Measurements from ENCODE around the gene TMEM51.

The TMEM51 gene

DNA sequence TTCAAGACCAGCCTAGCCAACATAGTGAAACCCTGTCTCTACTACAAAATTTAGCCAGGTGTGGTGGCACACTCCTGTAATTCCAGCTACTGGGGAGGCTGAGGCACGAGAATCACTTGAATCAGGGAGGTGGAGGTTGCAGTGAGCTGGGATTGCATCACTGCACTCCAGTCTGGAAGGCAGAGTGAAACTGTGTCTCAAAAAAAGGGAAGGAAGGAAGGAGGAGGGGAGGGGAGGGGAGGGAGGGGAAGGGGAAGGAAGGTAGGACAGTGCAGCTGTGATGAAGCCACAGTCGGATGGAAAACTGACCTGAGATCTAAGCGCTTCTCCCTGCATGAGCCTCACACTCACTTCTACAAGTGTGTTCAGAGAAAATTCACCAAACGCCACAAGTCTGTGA, 71.4 kb downstream of the TMEM51 start:
- H3K27me3 ChIP-seq (replicated peaks; ENCODE audit: control insufficient read depth, insufficient read depth, low read length), result peaks cover 44% of the 10 kb centered on the region
- H3K9ac ChIP-seq (ENCODE audit: low read length), result no peak overlapping the region
- H3K36me3 ChIP-seq (ENCODE audit: control insufficient read depth, insufficient read depth, low read length, severe bottlenecking), result no peaks in the 10 kb centered on the region
- no peaks in the 10 kb centered on the region for H3K9me3 ChIP-seq (ENCODE audit: control insufficient read depth, low read length)
- no peaks in the 10 kb centered on the region for H3K4me1 ChIP-seq (ENCODE audit: control insufficient read depth, insufficient read depth, low read length)
- DNase-seq (ENCODE audit: low read depth), result no peak
- H3K4me3 ChIP-seq (ENCODE audit: low read length), result no peak overlapping the region

GRCh38 chr1:15225461-15225860, 71.9 kb downstream of the TMEM51 start:
- no peak for DNase-seq (ENCODE audit: low read depth)
- H3K27me3 ChIP-seq (replicated peaks; ENCODE audit: control insufficient read depth, insufficient read depth, low read length), result peaks cover 46% of the 10 kb centered on the region
- H3K4me3 ChIP-seq (ENCODE audit: low read length), result no peak overlapping the region
- no peak overlapping the region for H3K9ac ChIP-seq (ENCODE audit: low read length)
- no peaks in the 10 kb centered on the region for H3K9me3 ChIP-seq (ENCODE audit: control insufficient read depth, low read length)
- no peaks in the 10 kb centered on the region for H3K4me1 ChIP-seq (ENCODE audit: control insufficient read depth, insufficient read depth, low read length)
- H3K36me3 ChIP-seq (ENCODE audit: control insufficient read depth, insufficient read depth, low read length, severe bottlenecking), result no peaks in the 10 kb centered on the region

GRCh38 chr1:15226388-15227255, 73.1 kb downstream of the TMEM51 start:
- Histone ChIP-seq H3K4me1 (ENCODE audit: control insufficient read depth, insufficient read depth, low read length) (no peaks in the 10 kb centered on the region), H3K9ac (ENCODE audit: low read length) (no peak overlapping the region), H3K4me3 (ENCODE audit: low read length) (no peak overlapping the region), H3K36me3 (ENCODE audit: control insufficient read depth, insufficient read depth, low read length, severe bottlenecking) (no peaks in the 10 kb centered on the region), H3K27me3 (replicated peaks; ENCODE audit: control insufficient read depth, insufficient read depth, low read length) (peaks cover 48% of the 10 kb centered on the region), H3K9me3 (ENCODE audit: control insufficient read depth, low read length) (no peaks in the 10 kb centered on the region)
- DNase-seq (ENCODE audit: low read depth), result no peak

- no peak for DNase-seq (ENCODE audit: low read depth)
- Histone ChIP-seq H3K9me3 (ENCODE audit: control insufficient read depth, low read length) (no peaks in the 10 kb centered on the region), H3K27me3 (replicated peaks; ENCODE audit: control insufficient read depth, insufficient read depth, low read length) (peaks cover 31% of the 10 kb centered on the region), H3K36me3 (ENCODE audit: control insufficient read depth, insufficient read depth, low read length, severe bottlenecking) (no peaks in the 10 kb centered on the region), H3K4me1 (ENCODE audit: control insufficient read depth, insufficient read depth, low read length) (no peaks in the 10 kb centered on the region), H3K9ac (ENCODE audit: low read length) (no peak overlapping the region), H3K4me3 (ENCODE audit: low read length) (no peak overlapping the region)
Measured at GRCh38 chr1:15229707-15230131, 76.2 kb downstream of the TMEM51 start.

DNA sequence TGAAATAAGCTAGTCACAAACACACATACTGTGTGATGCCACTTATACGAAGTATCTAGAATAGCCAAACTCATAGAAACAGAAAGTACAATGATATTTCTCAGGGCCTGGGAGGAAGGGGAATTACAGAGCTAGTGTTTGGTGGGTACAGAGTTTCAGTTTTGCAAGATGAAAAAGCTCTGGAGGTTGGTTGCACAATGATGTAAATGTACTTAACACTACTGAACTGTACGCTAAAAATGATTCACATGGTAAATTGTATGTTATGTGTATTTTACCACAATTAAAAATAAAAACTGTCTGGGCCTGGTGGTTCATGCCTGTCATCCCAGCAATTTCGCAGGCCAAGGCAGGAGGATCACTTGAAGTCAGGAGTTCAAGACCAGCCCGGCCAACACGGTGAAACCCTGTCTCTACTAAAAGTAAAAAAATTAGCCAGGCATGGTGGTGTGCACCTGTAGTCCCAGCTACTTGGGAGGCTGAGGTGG, 78.2 kb downstream of the TMEM51 start:
- H3K9me3 ChIP-seq (ENCODE audit: control insufficient read depth, low read length), result no peaks in the 10 kb centered on the region
- H3K36me3 ChIP-seq (ENCODE audit: control insufficient read depth, insufficient read depth, low read length, severe bottlenecking), result no peaks in the 10 kb centered on the region
- H3K4me3 ChIP-seq (ENCODE audit: low read length), result no peak overlapping the region
- no peaks in the 10 kb centered on the region for H3K4me1 ChIP-seq (ENCODE audit: control insufficient read depth, insufficient read depth, low read length)
- peaks cover 32% of the 10 kb centered on the region for H3K27me3 ChIP-seq (replicated peaks; ENCODE audit: control insufficient read depth, insufficient read depth, low read length)
- no peak overlapping the region for H3K9ac ChIP-seq (ENCODE audit: low read length)
- DNase-seq (ENCODE audit: low read depth), result no peak

DNA sequence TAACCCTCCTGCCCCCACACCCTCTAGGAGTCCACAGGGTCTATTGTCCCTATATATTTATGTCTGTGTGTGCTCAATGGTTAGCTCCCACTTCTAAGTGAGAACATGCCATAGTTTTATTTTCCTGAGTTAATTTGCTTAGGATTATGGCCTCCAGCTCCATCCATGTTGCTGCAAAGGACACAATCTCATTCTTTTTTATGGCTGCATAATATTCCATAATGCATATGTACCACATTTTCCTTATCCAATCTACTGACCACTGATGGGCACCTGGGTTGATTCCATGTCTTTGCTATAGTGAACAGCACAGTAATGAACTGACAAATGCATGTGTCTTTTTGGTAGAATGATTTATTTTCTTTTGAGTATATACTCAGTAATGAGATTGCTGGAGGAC, 80.1 kb downstream of the TMEM51 start:
- Histone ChIP-seq H3K9ac (ENCODE audit: low read length) (no peak overlapping the region), H3K27me3 (replicated peaks; ENCODE audit: control insufficient read depth, insufficient read depth, low read length) (peaks cover 36% of the 10 kb centered on the region), H3K4me1 (ENCODE audit: control insufficient read depth, insufficient read depth, low read length) (no peaks in the 10 kb centered on the region), H3K36me3 (ENCODE audit: control insufficient read depth, insufficient read depth, low read length, severe bottlenecking) (no peaks in the 10 kb centered on the region), H3K9me3 (ENCODE audit: control insufficient read depth, low read length) (no peaks in the 10 kb centered on the region), H3K4me3 (ENCODE audit: low read length) (no peak overlapping the region)
- DNase-seq (ENCODE audit: low read depth), result no peak

- H3K36me3 ChIP-seq (ENCODE audit: control insufficient read depth, insufficient read depth, low read length, severe bottlenecking), result no peaks in the 10 kb centered on the region
- peaks cover 39% of the 10 kb centered on the region for H3K27me3 ChIP-seq (replicated peaks; ENCODE audit: control insufficient read depth, insufficient read depth, low read length)
- no peak overlapping the region for H3K4me3 ChIP-seq (ENCODE audit: low read length)
- H3K9ac ChIP-seq (ENCODE audit: low read length), result no peak overlapping the region
- no peaks in the 10 kb centered on the region for H3K9me3 ChIP-seq (ENCODE audit: control insufficient read depth, low read length)
- no peaks in the 10 kb centered on the region for H3K4me1 ChIP-seq (ENCODE audit: control insufficient read depth, insufficient read depth, low read length)
- DNase-seq (ENCODE audit: low read depth), result no peak
Measured at GRCh38 chr1:15236321-15236721, 82.8 kb downstream of the TMEM51 start.

DNA sequence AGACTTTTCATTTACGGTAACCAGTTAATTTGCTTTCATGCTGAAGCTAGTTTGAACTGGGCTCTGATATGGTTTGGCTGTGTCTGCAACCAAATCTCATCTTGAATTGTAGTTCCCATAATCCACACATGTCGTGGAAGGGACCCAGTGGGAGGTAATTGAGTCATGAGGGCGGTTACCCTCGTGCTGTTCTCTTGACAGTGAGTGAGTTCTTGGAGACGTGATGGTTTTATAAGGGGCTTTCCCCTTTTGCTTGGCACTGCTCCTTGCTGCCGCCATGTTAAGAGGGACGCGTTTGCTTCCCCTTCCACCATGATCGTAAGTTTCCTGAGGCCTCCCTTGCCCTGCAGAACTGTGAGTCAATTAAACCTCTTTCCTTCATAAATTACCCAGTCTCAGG, 83.2 kb downstream of the TMEM51 start:
- H3K27me3 ChIP-seq (replicated peaks; ENCODE audit: control insufficient read depth, insufficient read depth, low read length), result peaks cover 39% of the 10 kb centered on the region
- no peak overlapping the region for H3K9ac ChIP-seq (ENCODE audit: low read length)
- no peaks in the 10 kb centered on the region for H3K4me1 ChIP-seq (ENCODE audit: control insufficient read depth, insufficient read depth, low read length)
- no peaks in the 10 kb centered on the region for H3K36me3 ChIP-seq (ENCODE audit: control insufficient read depth, insufficient read depth, low read length, severe bottlenecking)
- no peaks in the 10 kb centered on the region for H3K9me3 ChIP-seq (ENCODE audit: control insufficient read depth, low read length)
- no peak overlapping the region for H3K4me3 ChIP-seq (ENCODE audit: low read length)
- no peak for DNase-seq (ENCODE audit: low read depth)

- H3K4me1 ChIP-seq (ENCODE audit: control insufficient read depth, insufficient read depth, low read length), result no peaks in the 10 kb centered on the region
- no peak overlapping the region for H3K4me3 ChIP-seq (ENCODE audit: low read length)
- no peaks in the 10 kb centered on the region for H3K36me3 ChIP-seq (ENCODE audit: control insufficient read depth, insufficient read depth, low read length, severe bottlenecking)
- no peaks in the 10 kb centered on the region for H3K9me3 ChIP-seq (ENCODE audit: control insufficient read depth, low read length)
- peaks cover 57% of the 10 kb centered on the region for H3K27me3 ChIP-seq (replicated peaks; ENCODE audit: control insufficient read depth, insufficient read depth, low read length)
- no peak for DNase-seq (ENCODE audit: low read depth)
- H3K9ac ChIP-seq (ENCODE audit: low read length), result no peak overlapping the region
Measured at GRCh38 chr1:15238789-15239188, 85.2 kb downstream of the TMEM51 start.

DNA sequence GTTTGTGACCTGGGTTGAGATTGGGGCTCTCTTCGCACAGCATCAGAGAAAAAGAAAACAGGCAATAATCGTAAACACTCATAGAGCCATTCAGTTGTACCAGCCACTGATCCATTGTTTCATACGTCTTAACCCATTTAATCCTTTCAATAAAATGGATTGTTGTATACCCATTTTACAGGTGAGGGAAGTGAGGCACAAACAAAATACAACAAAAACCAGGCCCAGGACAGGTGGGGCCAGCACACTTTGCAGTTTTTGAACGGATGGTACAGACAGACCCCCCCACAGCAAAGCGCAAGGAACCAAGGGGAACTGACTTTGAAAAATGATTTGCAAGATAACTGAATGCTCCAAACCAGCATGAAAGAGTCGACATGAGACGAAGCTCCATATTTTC, 89.2 kb downstream of the TMEM51 start:
- Histone ChIP-seq H3K4me1 (ENCODE audit: control insufficient read depth, insufficient read depth, low read length) (peaks cover 13% of the 10 kb centered on the region), H3K36me3 (ENCODE audit: control insufficient read depth, insufficient read depth, low read length, severe bottlenecking) (no peaks in the 10 kb centered on the region), H3K27me3 (replicated peaks; ENCODE audit: control insufficient read depth, insufficient read depth, low read length) (peaks cover 46% of the 10 kb centered on the region), H3K9ac (ENCODE audit: low read length) (no peak overlapping the region), H3K9me3 (ENCODE audit: control insufficient read depth, low read length) (peaks cover 7% of the 10 kb centered on the region), H3K4me3 (ENCODE audit: low read length) (no peak overlapping the region)
- DNase-seq (ENCODE audit: low read depth), result no peak

DNA sequence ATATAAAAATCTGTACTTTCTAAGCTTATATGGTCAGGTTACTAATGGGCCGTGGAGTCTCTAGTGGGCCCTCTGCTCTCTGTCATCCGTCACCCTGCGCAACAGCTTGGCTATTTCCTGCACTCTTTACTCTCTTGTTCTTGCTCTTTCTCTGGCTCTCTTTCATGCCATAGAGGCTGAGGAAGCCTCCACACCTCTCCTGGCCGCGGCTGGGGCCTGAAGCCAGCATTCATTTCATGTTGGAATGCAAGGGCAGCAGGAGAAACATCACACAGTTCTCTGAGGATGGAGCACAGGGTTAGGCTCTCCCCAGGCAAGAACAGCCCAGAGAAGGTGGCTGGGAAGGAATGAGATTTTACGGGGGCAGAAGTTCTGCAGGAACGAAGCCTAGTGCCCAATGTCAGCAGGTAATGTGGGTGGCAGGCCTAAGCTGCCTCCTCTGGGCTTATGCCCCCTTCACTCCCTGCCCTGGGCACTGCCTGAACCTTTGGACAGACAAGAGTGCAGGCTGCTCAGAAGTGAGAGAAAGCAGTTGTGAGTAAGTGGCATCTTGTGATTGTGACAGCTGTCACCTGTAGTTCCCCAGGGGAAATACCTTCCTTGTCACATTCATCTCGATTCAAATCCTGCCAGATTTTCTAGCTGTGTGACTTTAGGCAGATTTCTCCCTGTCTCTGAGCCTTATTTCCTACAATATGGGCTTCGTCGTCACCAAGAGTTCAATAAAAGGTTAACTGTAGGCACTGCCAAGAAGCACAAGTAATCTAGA, 89.9 kb downstream of the TMEM51 start:
- Histone ChIP-seq H3K4me1 (ENCODE audit: control insufficient read depth, insufficient read depth, low read length) (peaks cover 13% of the 10 kb centered on the region), H3K9ac (ENCODE audit: low read length) (no peak overlapping the region), H3K4me3 (ENCODE audit: low read length) (no peak overlapping the region), H3K36me3 (ENCODE audit: control insufficient read depth, insufficient read depth, low read length, severe bottlenecking) (no peaks in the 10 kb centered on the region), H3K9me3 (ENCODE audit: control insufficient read depth, low read length) (peaks cover 7% of the 10 kb centered on the region), H3K27me3 (replicated peaks; ENCODE audit: control insufficient read depth, insufficient read depth, low read length) (peaks cover 52% of the 10 kb centered on the region)
- DNase-seq (ENCODE audit: low read depth), result no peak
